Thyroid gland (tissue), 4 donors: Measurements from ENCODE around the gene LSM7. TPM values are rescaled to one million over a fixed set of nuclear protein-coding genes. Genes with fewer than 3 reads are reported as not detected.

Experiments used
- DNase-seq, 2 donors: peaks; one replicate each; pipeline ENCODE4 v3.0.0-alpha.2; 2019
- H3K27ac ChIP-seq, 3 donors: fragments of 200-600 bp; sonication (generic); 1 replicate in 2 of 3; 2 replicates in 1 of 3; pipeline ENCODE4 v1.5.1; 2016 to 2019; ENCODE audit warnings: mild to moderate bottlenecking in 1 of 3, moderate library complexity in 1 of 3
- H3K27me3 ChIP-seq: fragments of 200-600 bp; sonication (generic); one replicate; pipeline ENCODE4 v1.5.1; 2019
- H3K36me3 ChIP-seq, 2 donors: fragments of 200-600 bp; sonication (generic); one replicate each; pipeline ENCODE4 v1.5.1; 2016 to 2019
- H3K4me1 ChIP-seq, 2 donors: fragments of 200-600 bp; sonication (generic); one replicate each; pipeline ENCODE4 v1.5.1; 2017 to 2019
- H3K4me3 ChIP-seq, 3 donors: fragments of 200-600 bp; sonication (generic); replicated peaks in 1 of 3; 1 replicate in 2 of 3; 2 replicates in 1 of 3; pipeline ENCODE4 v1.5.1; 2016; ENCODE audit warnings: mild to moderate bottlenecking in 1 of 3
- H3K9me3 ChIP-seq: fragments of 200-600 bp; sonication (generic); one replicate; pipeline ENCODE4 v1.5.1; 2017
- POLR2A ChIP-seq, 2 donors: fragments of 450-650 bp; IDR thresholded peaks; one replicate each; pipeline ENCODE4 v1.6.1; 2017; ENCODE audit warnings: antibody characterized with exemption in 2 of 2, mild to moderate bottlenecking in 2 of 2, moderate library complexity in 1 of 2
- WGBS, 2 donors: methylation state at CpG; one replicate each; pipeline ENCODE4 v1.1.5; 2017; 5-methylcytosine and 5-hydroxymethylcytosine counted together
- intact Hi-C: fragments of 100-400 bp; cut with DNase I; formaldehyde crosslinking; loops from one replicate; pipeline ENCODE4 v1.15.1; 2023
- total RNA-seq, 4 donors: library from RNA; depleted of rRNA; stranded (reverse); fragments of >200 nt; gene quantifications; one replicate each; pipeline ENCODE4 v1.2.3, GENCODE V29; 2016
- TF ChIP-seq, protein P1 (sequence below), 6 experiments: fragments of 200-600 bp in 3 of 6; fragments of 450-650 bp in 3 of 6; sonication (generic) in 3 of 6; IDR thresholded peaks; one replicate each; pipeline ENCODE4 v1.5.1; 2016 to 2019; ENCODE audit warnings: antibody characterized with exemption in 6 of 6, mild to moderate bottlenecking in 2 of 6, inconsistent platforms in 1 of 6, moderate library complexity in 1 of 6

LSM7 gene
- total RNA-seq, 4 donors from 2014 or later, result 21.1 to 139 (median 55.1) TPM

DNA sequence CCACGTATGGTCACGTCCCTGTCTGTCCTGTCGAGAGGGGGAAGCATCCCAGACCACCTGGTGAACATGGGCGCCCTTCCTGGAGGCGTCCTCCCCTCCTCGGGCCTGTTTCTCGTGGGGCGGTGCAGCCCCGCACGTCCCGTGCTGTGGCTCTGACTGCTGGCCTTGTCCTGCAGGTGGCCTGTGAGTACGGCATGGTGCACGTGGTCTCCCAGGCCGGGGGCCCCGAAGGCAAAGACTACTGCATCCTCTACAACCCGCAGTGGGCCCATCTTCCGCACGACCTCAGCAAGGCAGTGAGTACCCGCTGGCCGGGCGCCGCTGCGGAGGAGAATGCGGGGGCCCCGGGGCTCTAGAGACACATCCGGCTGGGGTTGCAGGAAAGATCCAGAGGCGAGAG, 6.0 kb upstream of the LSM7 start:
- Histone ChIP-seq H3K4me1 (peaks cover 23 to 43% of the 10 kb centered on the region in 2 donors), H3K4me3 (no peak overlapping the region), H3K27ac (no peak overlapping the region), H3K9me3 (no peaks in the 10 kb centered on the region), H3K27me3 (no peaks in the 10 kb centered on the region), H3K36me3 (no peaks in the 10 kb centered on the region)
- WGBS, 2 donors, result 95 to 99% methylated on average over 14 to 15 of the region's 27 CpGs
- no peak for DNase-seq
- intact Hi-C loops, result loop anchor here (5.0 kb wide), 1 partner anchor 97 kb away; the partner anchor contains the start of genes PLEKHJ1 and SF3A2
- TF ChIP-seq POLR2A (IDR thresholded peaks at IDR 0.05), result no peak
- TF ChIP-seq, protein P1, sequence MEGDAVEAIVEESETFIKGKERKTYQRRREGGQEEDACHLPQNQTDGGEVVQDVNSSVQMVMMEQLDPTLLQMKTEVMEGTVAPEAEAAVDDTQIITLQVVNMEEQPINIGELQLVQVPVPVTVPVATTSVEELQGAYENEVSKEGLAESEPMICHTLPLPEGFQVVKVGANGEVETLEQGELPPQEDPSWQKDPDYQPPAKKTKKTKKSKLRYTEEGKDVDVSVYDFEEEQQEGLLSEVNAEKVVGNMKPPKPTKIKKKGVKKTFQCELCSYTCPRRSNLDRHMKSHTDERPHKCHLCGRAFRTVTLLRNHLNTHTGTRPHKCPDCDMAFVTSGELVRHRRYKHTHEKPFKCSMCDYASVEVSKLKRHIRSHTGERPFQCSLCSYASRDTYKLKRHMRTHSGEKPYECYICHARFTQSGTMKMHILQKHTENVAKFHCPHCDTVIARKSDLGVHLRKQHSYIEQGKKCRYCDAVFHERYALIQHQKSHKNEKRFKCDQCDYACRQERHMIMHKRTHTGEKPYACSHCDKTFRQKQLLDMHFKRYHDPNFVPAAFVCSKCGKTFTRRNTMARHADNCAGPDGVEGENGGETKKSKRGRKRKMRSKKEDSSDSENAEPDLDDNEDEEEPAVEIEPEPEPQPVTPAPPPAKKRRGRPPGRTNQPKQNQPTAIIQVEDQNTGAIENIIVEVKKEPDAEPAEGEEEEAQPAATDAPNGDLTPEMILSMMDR (IDR thresholded peaks at IDR 0.05), result no peak

DNA sequence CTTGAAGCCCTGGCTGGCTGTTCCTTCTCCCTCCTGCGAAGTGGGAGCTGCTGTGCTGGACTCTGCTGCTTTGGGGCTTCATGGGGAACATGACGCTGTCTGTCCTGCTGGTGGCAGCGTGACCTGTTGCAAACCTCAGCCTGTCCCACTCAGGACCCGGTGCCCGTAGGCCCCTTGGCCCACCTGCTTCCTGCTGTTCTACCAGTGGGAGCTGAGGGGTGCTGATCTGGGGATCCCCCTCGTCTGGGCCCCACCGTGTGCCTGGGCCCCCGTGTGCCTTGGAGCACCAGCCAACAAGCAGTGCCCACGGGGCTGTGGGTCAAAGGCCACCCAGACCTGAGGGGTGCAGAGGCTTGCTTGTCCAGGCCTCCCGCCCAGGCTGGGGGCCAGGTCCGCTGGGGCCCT, 5.4 kb upstream of the LSM7 start:
- WGBS, 2 donors, result 53 to 75% methylated on average over 2 to 5 of the region's 11 CpGs
- TF ChIP-seq, protein P1 (IDR thresholded peaks at IDR 0.05), result no peak
- TF ChIP-seq POLR2A (IDR thresholded peaks at IDR 0.05), result no peak
- H3K4me1 ChIP-seq, result peaks cover 29 to 47% of the 10 kb centered on the region in 2 donors

DNA sequence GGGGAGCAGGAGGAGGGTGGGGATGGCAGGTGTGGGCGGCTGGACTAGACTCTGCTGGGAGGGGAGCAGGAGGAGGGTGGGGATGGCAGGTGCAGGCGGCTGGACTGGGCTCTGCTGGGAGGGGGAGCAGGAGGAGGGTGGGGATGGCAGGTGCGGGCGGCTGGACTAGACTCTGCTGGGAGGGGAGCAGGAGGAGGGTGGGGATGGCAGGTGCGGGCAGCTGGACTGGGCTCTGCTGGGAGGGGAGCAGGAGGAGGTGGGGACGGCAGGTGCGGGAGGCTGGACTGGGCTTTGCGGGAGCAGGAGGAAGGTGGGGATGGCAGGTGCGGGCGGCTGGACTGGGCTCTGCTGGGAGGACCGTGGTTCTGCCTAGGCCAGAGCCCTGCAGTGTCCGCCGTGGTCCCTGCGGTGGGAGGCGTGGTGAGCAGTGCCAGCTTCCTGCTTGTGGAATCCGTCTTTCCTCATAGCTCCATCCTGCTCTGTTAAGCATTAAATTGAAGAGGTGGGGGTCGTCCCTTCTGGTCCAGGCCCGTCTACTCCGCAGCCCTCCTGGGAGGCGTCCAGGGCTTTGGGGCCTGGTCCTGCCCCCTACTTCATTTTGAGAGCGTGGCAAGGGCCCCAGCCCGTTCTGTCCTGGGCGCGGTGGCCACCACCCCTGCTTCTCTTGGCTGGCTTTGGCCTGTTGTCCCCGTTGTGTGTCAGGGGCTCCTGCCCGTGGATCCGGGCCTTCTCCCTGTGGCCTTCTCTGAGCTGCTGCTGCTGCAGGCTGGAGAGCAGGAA, 4.8 kb upstream of the LSM7 start:
- Histone ChIP-seq H3K27ac (no peak overlapping the region), H3K9me3 (no peaks in the 10 kb centered on the region), H3K4me3 (no peak overlapping the region), H3K27me3 (no peaks in the 10 kb centered on the region), H3K36me3 (no peaks in the 10 kb centered on the region), H3K4me1 (peaks cover 29 to 47% of the 10 kb centered on the region in 2 donors)
- intact Hi-C loops, result loop anchor here (5.0 kb wide), 1 partner anchor 96 kb away; the partner anchor contains the start of genes PLEKHJ1 and SF3A2
- no peak for DNase-seq
- TF ChIP-seq, protein P1 (IDR thresholded peaks at IDR 0.05), result no peak
- no peak for TF ChIP-seq POLR2A (IDR thresholded peaks at IDR 0.05)
- WGBS, 2 donors, result 49 to 60% methylated on average over 13 to 20 of the region's 27 CpGs

More for the DNA sequence above, 5.4 kb upstream of the LSM7 start:
- intact Hi-C loops, result loop anchor here (5.0 kb wide), 1 partner anchor 97 kb away; the partner anchor contains the start of genes PLEKHJ1 and SF3A2
- Histone ChIP-seq H3K4me3 (no peak overlapping the region), H3K27me3 (no peaks in the 10 kb centered on the region), H3K27ac (no peak overlapping the region), H3K9me3 (no peaks in the 10 kb centered on the region), H3K36me3 (no peaks in the 10 kb centered on the region)
- no peak for DNase-seq

DNA sequence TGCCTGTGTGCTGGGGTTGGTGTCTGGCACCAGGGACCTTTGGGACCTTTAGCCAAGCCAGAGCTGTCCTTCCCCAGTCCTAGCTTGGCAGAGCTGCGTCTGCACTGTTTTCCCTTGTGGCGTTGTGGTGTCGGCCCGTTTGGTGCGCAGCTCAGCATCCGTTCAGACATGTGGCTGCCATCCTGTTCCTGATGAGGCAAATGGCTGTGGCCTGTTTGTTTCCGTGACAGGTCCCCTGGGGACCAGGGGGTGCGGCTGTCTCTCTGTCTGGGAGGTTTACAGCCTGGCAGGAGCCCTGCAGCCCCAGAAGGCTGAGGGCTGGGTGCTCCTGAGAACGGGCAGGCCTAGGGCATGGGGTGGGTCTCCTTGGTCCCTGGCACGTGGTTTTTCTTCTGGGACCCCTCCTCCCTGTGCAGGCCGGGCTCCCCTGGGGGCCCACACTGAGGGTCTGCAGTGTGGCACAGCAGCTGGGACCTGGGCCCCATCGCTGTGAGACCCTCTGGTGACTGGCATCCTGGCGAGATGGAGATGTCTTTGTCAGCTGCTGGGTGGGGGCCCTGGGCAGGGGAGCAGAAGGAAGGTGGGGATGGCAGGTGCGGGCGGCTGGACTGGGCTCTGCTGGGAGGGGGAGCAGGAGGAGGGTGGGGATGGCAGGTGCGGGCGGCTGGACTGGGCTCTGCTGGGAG, 4.1 kb upstream of the LSM7 start:
- Histone ChIP-seq H3K4me3 (no peak overlapping the region), H3K36me3 (no peaks in the 10 kb centered on the region), H3K4me1 (peaks cover 34 to 51% of the 10 kb centered on the region in 2 donors), H3K27me3 (no peaks in the 10 kb centered on the region), H3K9me3 (no peaks in the 10 kb centered on the region), H3K27ac (no peak overlapping the region)
- TF ChIP-seq POLR2A (IDR thresholded peaks at IDR 0.05), result no peak
- TF ChIP-seq, protein P1 (IDR thresholded peaks at IDR 0.05), result no peak
- intact Hi-C loops, result loop anchor here (5.0 kb wide), 1 partner anchor 95 kb away; the partner anchor contains the start of genes PLEKHJ1 and SF3A2
- 79 to 83% methylated on average over 8 of the region's 17 CpGs for WGBS, 2 donors
- peak in 1 of 2 donors; percentile 10 for DNase-seq
